Type B pancreatic cell (in vitro differentiated cells): ENCODE measurements around the gene SLC4A3. TPM values are rescaled to one million over a fixed set of nuclear protein-coding genes. Genes with fewer than 3 reads are reported as not detected.

Experiments
- DNase-seq: peaks from one replicate; pipeline ENCODE4 v3.0.0; 2021; ENCODE audit warnings: mixed read lengths; ENCODE audit not compliant: unreplicated experiment; ENCODE audit errors: extremely low spot score
- H3K27ac Mint-ChIP-seq: 2 replicates; pipeline ENCODE4 v1.8.0; 2021; ENCODE audit warnings: mild to moderate bottlenecking, mixed read lengths
- H3K27me3 Mint-ChIP-seq: 2 replicates; pipeline ENCODE4 v1.8.0; 2021; ENCODE audit warnings: mixed read lengths
- H3K36me3 Mint-ChIP-seq: 2 replicates; pipeline ENCODE4 v1.8.0; 2021; ENCODE audit warnings: mixed read lengths
- H3K4me1 Mint-ChIP-seq: one replicate; pipeline ENCODE4 v1.8.0; 2021; ENCODE audit warnings: mixed read lengths; ENCODE audit not compliant: unreplicated experiment
- H3K4me3 Mint-ChIP-seq: 2 replicates; pipeline ENCODE4 v1.8.0; 2021; ENCODE audit warnings: mild to moderate bottlenecking, mixed read lengths
- H3K9me3 Mint-ChIP-seq: 2 replicates; pipeline ENCODE4 v1.8.0; 2021; ENCODE audit warnings: mixed read lengths
- total RNA-seq: library from RNA; stranded (reverse); gene quantifications from 2 replicates; pipeline ENCODE4 v1.2.1, GENCODE V29; 2021; ENCODE audit warnings: low replicate concordance
- TF ChIP-seq, protein P1 (sequence below): fragments of 200-600 bp; sonication (generic); conservative IDR thresholded peaks from 2 replicates; pipeline ENCODE4 v1.5.0; 2021; ENCODE audit warnings: antibody characterized with exemption, mild to moderate bottlenecking

The SLC4A3 gene
- total RNA-seq, 1 donor from 2014 or later = 15.8 TPM

- no peak overlapping the region for H3K4me3 Mint-ChIP-seq
- no peaks in the 10 kb centered on the region for H3K4me1 Mint-ChIP-seq
- peaks cover 10% of the 10 kb centered on the region for H3K36me3 Mint-ChIP-seq
- no peaks in the 10 kb centered on the region for H3K27me3 Mint-ChIP-seq
- no peaks in the 10 kb centered on the region for H3K9me3 Mint-ChIP-seq
- H3K27ac Mint-ChIP-seq = no peak overlapping the region
- TF ChIP-seq, protein P1, sequence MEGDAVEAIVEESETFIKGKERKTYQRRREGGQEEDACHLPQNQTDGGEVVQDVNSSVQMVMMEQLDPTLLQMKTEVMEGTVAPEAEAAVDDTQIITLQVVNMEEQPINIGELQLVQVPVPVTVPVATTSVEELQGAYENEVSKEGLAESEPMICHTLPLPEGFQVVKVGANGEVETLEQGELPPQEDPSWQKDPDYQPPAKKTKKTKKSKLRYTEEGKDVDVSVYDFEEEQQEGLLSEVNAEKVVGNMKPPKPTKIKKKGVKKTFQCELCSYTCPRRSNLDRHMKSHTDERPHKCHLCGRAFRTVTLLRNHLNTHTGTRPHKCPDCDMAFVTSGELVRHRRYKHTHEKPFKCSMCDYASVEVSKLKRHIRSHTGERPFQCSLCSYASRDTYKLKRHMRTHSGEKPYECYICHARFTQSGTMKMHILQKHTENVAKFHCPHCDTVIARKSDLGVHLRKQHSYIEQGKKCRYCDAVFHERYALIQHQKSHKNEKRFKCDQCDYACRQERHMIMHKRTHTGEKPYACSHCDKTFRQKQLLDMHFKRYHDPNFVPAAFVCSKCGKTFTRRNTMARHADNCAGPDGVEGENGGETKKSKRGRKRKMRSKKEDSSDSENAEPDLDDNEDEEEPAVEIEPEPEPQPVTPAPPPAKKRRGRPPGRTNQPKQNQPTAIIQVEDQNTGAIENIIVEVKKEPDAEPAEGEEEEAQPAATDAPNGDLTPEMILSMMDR = no peak
- DNase-seq = peak; percentile 60
Observed at GRCh38 chr2:219634951-219635751, 7.7 kb downstream of the SLC4A3 start.

GRCh38 chr2:219636144-219636915 is 8.9 kb downstream of the SLC4A3 start:
- no peak overlapping the region for H3K4me3 Mint-ChIP-seq
- H3K27ac Mint-ChIP-seq = no peak overlapping the region
- H3K4me1 Mint-ChIP-seq = no peaks in the 10 kb centered on the region
- H3K27me3 Mint-ChIP-seq = no peaks in the 10 kb centered on the region
- TF ChIP-seq, protein P1 = no peak
- peak; percentile 64 for DNase-seq
- peaks cover 10% of the 10 kb centered on the region for H3K36me3 Mint-ChIP-seq
- no peaks in the 10 kb centered on the region for H3K9me3 Mint-ChIP-seq

DNA sequence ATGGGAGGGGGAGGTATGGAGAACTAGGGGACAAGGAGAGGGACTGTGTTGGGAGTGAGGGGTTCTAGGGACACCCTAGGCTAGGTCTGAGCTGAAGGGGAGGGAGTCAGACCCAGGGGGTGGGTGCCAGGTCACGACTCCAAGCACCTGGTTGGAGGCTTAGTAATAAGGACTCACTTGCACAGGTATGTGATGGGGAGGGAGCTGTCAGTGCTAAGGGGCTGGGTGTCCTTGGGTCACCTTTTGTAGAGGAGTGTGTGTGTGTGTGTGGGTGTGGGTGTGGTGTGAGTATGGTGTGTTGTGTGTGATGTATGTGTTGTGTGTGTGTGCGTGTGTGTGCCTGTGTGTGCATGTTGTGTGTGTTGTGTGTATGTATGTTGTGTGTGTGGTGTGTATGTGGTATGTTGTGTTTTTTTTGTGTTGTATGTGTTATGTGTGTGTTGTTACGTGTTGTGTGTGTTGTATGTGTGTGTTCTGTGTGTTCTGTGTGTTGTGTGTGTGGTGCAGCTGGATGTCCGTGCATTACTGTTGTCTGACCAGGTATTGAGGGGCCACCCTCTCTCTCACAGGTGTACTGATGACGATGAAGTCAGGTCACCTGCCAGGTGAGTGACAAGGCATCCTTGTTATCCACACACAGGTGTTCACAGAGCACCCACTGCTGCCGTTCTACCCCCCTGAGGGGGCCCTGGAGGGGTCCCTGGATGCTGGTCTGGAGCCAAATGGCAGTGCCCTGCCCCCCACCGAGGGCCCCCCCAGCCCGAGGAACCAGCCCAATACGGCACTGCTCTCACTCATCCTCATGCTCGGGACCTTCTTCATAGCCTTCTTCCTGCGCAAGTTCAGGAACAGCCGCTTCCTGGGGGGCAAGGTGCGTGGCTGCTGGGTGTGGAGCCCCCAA is 9.8 kb downstream of the SLC4A3 start:
- DNase-seq = peak; percentile 52
- H3K27ac Mint-ChIP-seq = no peak overlapping the region

GRCh38 chr2:219637842-219638185 is 10.4 kb downstream of the SLC4A3 start:
- no peak overlapping the region for H3K27ac Mint-ChIP-seq
- TF ChIP-seq, protein P1 = no peak
- no peak for DNase-seq
- peaks cover 3% of the 10 kb centered on the region for H3K27me3 Mint-ChIP-seq
- peaks cover 10% of the 10 kb centered on the region for H3K36me3 Mint-ChIP-seq
- no peak overlapping the region for H3K4me3 Mint-ChIP-seq
- H3K9me3 Mint-ChIP-seq = no peaks in the 10 kb centered on the region
- peaks cover 11% of the 10 kb centered on the region for H3K4me1 Mint-ChIP-seq

More for the DNA sequence above, 9.8 kb downstream of the SLC4A3 start:
- TF ChIP-seq, protein P1 = no peak
- Mint-ChIP-seq H3K9me3 (no peaks in the 10 kb centered on the region), H3K4me1 (peaks cover 5% of the 10 kb centered on the region), H3K4me3 (no peak overlapping the region), H3K36me3 (peaks cover 10% of the 10 kb centered on the region), H3K27me3 (no peaks in the 10 kb centered on the region)

- peak; percentile 66 for DNase-seq
- H3K9me3 Mint-ChIP-seq = no peaks in the 10 kb centered on the region
- H3K4me3 Mint-ChIP-seq = no peak overlapping the region
- H3K27me3 Mint-ChIP-seq = peaks cover 4% of the 10 kb centered on the region
- no peak overlapping the region for H3K27ac Mint-ChIP-seq
- TF ChIP-seq, protein P1 = no peak
- peaks cover 12% of the 10 kb centered on the region for H3K4me1 Mint-ChIP-seq
- peaks cover 10% of the 10 kb centered on the region for H3K36me3 Mint-ChIP-seq
Observed at GRCh38 chr2:219638217-219638947, 11.0 kb downstream of the SLC4A3 start.
